Heart right ventricle (tissue), 16 donors: Measurements from ENCODE around the gene ZHX3. TPM values are rescaled to one million over a fixed set of nuclear protein-coding genes. Genes with fewer than 3 reads are reported as not detected.
A peak's percentile ranks its signal among the peaks of the same experiment; 100 is the strongest.

Experiments
- ATAC-seq, 8 donors: fragments of 200-7000 bp; cut with Tn5 transposase; one replicate each; pipeline ENCODE4 v1.9.1; 2020; ENCODE audit warnings: mild to moderate bottlenecking in 8 of 8, moderate library complexity in 8 of 8, moderate number of reproducible peaks in 1 of 8
- DNase-seq, 2 donors: peaks; one replicate each; pipeline ENCODE4 v3.0.0-alpha.2; 2020
- H3K27ac ChIP-seq, 10 donors: fragments of 200-600 bp; sonication (generic) in 2 of 10; one replicate each; pipeline versions ENCODE4 v1.5.0 to v1.8.0; 2020 to 2022; ENCODE audit warnings: mild to moderate bottlenecking in 3 of 10
- H3K27me3 ChIP-seq, 7 donors: fragments of 200-600 bp; one replicate each; pipeline ENCODE4 v1.8.0; 2021 to 2022; ENCODE audit warnings: mild to moderate bottlenecking in 2 of 7
- H3K36me3 ChIP-seq, 9 donors: fragments of 200-600 bp; sonication (generic) in 1 of 9; one replicate each; pipeline versions ENCODE4 v1.5.0 to v1.8.0; 2020 to 2022; ENCODE audit warnings: mild to moderate bottlenecking in 2 of 9
- H3K4me1 ChIP-seq, 9 donors: fragments of 200-600 bp; sonication (generic) in 1 of 9; one replicate each; pipeline versions ENCODE4 v1.5.0 to v1.8.0; 2020 to 2022; ENCODE audit warnings: mild to moderate bottlenecking in 4 of 9
- H3K4me3 ChIP-seq, 10 donors: fragments of 200-600 bp; sonication (generic) in 2 of 10; one replicate each; pipeline versions ENCODE4 v1.5.0 to v1.8.0; 2020 to 2022; ENCODE audit warnings: mild to moderate bottlenecking in 7 of 10, moderate library complexity in 2 of 10
- H3K9me3 ChIP-seq, 11 donors: fragments of 200-600 bp in 10 of 11; sonication (generic) in 2 of 11; one replicate each; pipeline versions ENCODE4 v1.5.0 to v1.8.0; 2013 to 2022; ENCODE audit warnings: mild to moderate bottlenecking in 2 of 11, control low read depth in 1 of 11, moderate library complexity in 1 of 11
- CTCF ChIP-seq, 9 donors: fragments of 200-600 bp; sonication (generic) in 2 of 9; IDR thresholded peaks; one replicate each; pipeline versions ENCODE4 v1.5.0 to v1.8.0; 2021 to 2022; ENCODE audit warnings: antibody characterized with exemption in 9 of 9, mild to moderate bottlenecking in 5 of 9, moderate library complexity in 1 of 9
- WGBS, 2 donors: extraction: QIAGEN DNeasy Blood & Tissue Kit; methylation state at CpG; one replicate each; pipeline ENCODE4 v1.1.7; 2013; ENCODE audit warnings: inconsistent platforms in 1 of 2; 5-methylcytosine and 5-hydroxymethylcytosine counted together
- intact Hi-C, 10 donors: fragments of 100-400 bp; cut with DNase I; formaldehyde crosslinking; loops; one replicate each; pipeline versions ENCODE4 v1.11.1 to v1.14.2; 2022
- polyA plus RNA-seq, 2 donors: library from polyadenylated mRNA; stranded (reverse); fragments of 200-250 nt; gene quantifications; one replicate each; pipeline ENCODE4 v1.2.3, GENCODE V29; 2013
- total RNA-seq, 10 donors: library from RNA; stranded (reverse); fragmentation: NEBNext Ultra II Directional in 3 of 10; extraction: Animal tissue kit (Norgen Biotek cat#: 25700) in 3 of 10; gene quantifications; one replicate each; pipeline versions ENCODE4 v1.2.1 to v1.2.4, GENCODE V29; 2021 to 2023
- donor health status: Arrhythmogenic right ventricular cardiomyopathy.
- donor health status: ischemic (EF 13 %, LVEDD 7.1; RV severe dilation, severe dysfunction).
- donor health status: healthy with polysubstance abuse.
- donor health status: DM: no; HTN: yes; CAD: no.
- donor health status: DM: no; HTN: no; CAD: no.
- donor health status: ischemic (EF 25% LVEDD 6.9; RV normal size, moderate dysfunction).
- donor health status: ischemic (EF 25% LVEDD 5.7; RV mildly dilated, moderate dysfunction).
- donor health status: healthy.
- donor health status: DM: yes; HTN: yes; CAD: no.
- donor health status: Ischemic cardiomyopathy.
- donor health status: ischemic (EF 35%, LVEDD 5.7; RV mildly dilated, moderate dysfunction).
- donor health status: nonischemic (EF 11% LVEDD 7.7; RV severe dilation, severe dysfunction).
- donor health status: DM: yes; HTN: yes; CAD: no.
- donor health status: PGD.
- donor health status: ischemic (EF 29% LVEDD 5.4; RV normal size, mild dysfunction).
- donor health status: nonischemic (EF 23%, LVEDD 6.1; RV moderate dilation, normal function).

Gene ZHX3
- total and polyA plus RNA-seq, 12 donors = 6.5 to 51.8 (median 30.4) TPM

GRCh38 chr20:41174782-41175181 lies 142.7 kb downstream of the ZHX3 start:
- Histone ChIP-seq H3K27ac (peak overlapping the region; percentile 59 to 93 (median 85)), H3K27me3 (no peaks in the 10 kb centered on the region), H3K4me3 (no peak overlapping the region), H3K9me3 (no peaks in the 10 kb centered on the region), H3K4me1 (peaks cover 38 to 88% (median 77%) of the 10 kb centered on the region in 9 donors), H3K36me3 (peaks cover 0 to 81% (median 32%) of the 10 kb centered on the region in 9 donors)
- intact Hi-C loops = loop anchor here in 9 of 10 donors (5.0 to 10.0 kb wide), 8 partner anchors 37 to 238 kb away; partner anchors contain the start of genes PLCG1 (in 3 of the 9) and ZHX3 (in 3 of the 9)
- peak in 7 of 8 donors; percentile 9 to 57 (median 41) for ATAC-seq
- peak; percentile 46 to 51 for DNase-seq
- no peak for TF ChIP-seq CTCF (IDR thresholded peaks at IDR 0.05)
- 50 to 69% methylated on average over 2 of the region's 2 CpGs for WGBS, 2 donors

- Histone ChIP-seq H3K9me3 (no peaks in the 10 kb centered on the region), H3K4me1 (peaks cover 38 to 84% (median 73%) of the 10 kb centered on the region in 9 donors), H3K27ac (peak overlapping the region; percentile 59 to 93 (median 85)), H3K27me3 (no peaks in the 10 kb centered on the region), H3K36me3 (peaks cover 0 to 85% (median 36%) of the 10 kb centered on the region in 9 donors), H3K4me3 (no peak overlapping the region)
- TF ChIP-seq CTCF (IDR thresholded peaks at IDR 0.05) = no peak
- WGBS, 2 donors = 94 to 97% methylated on average over 10 of the region's 10 CpGs
- DNase-seq (peak in 1 of 2 donors; percentile 4), ATAC-seq (no peak)
- intact Hi-C loops = loop anchor here in 8 of 10 donors (5.0 to 10.0 kb wide), 8 partner anchors 37 to 238 kb away; partner anchors contain the start of genes PLCG1 (in 3 of the 8) and ZHX3 (in 3 of the 8)
These were observed 143.2 kb downstream of the ZHX3 start for GRCh38 chr20:41174373-41174772.

GRCh38 chr20:41173791-41174341 lies 143.7 kb downstream of the ZHX3 start:
- ATAC-seq = no peak
- H3K27ac ChIP-seq = peak overlapping the region; percentile 59 to 93 (median 85)
- H3K4me3 ChIP-seq = no peak overlapping the region
- H3K27me3 ChIP-seq = no peaks in the 10 kb centered on the region
- H3K9me3 ChIP-seq = no peaks in the 10 kb centered on the region
- peaks cover 0 to 90% (median 41%) of the 10 kb centered on the region in 9 donors for H3K36me3 ChIP-seq
- H3K4me1 ChIP-seq = peaks cover 36 to 79% (median 68%) of the 10 kb centered on the region in 9 donors
- WGBS, 2 donors = 86 to 89% methylated on average over 13 of the region's 13 CpGs
- TF ChIP-seq CTCF (IDR thresholded peaks at IDR 0.05) = no peak
- intact Hi-C loops = loop anchor here (1.0 to 10.0 kb wide), 14 partner anchors 37 to 238 kb away; partner anchors contain the start of genes LPIN3 (in 5 of the 10), PLCG1 (in 4 of the 10) and ZHX3 (in 3 of the 10)
- peak in 1 of 2 donors; percentile 3 for DNase-seq

- intact Hi-C loops = loop anchor here (1.0 to 10.0 kb wide), 14 partner anchors 36 to 239 kb away; partner anchors contain the start of genes LPIN3 (in 5 of the 10), PLCG1 (in 4 of the 10) and ZHX3 (in 3 of the 10)
- 7 to 15% methylated on average over 9 of the region's 9 CpGs for WGBS, 2 donors
These were observed 144.3 kb downstream of the ZHX3 start for GRCh38 chr20:41173161-41173721.

More at GRCh38 chr20:41173161-41173721, 144.3 kb downstream of the ZHX3 start:
- TF ChIP-seq CTCF (IDR thresholded peaks at IDR 0.05) = peak; percentile 94 to 99 (median 98)
- DNase-seq = peak; percentile 89 to 90
- Histone ChIP-seq H3K9me3 (no peaks in the 10 kb centered on the region), H3K27ac (peak overlapping the region; percentile 66 to 93 (median 85)), H3K4me1 (peaks cover 30 to 72% (median 62%) of the 10 kb centered on the region in 9 donors), H3K36me3 (peaks cover 0 to 96% (median 47%) of the 10 kb centered on the region in 9 donors), H3K4me3 (peak overlapping the region in 1 of 10 donors; percentile 0), H3K27me3 (no peaks in the 10 kb centered on the region)
- peak; percentile 79 to 89 (median 85) for ATAC-seq
